GM12874 (cell line): ENCODE data around the gene PGC.
A peak's percentile ranks its signal among the peaks of the same experiment; 100 is the strongest.

Source experiments
- CTCF ChIP-seq: IDR thresholded peaks from 2 replicates; pipeline ENCODE4 v1.5.1; 2011; ENCODE audit warnings: low read depth, mild to moderate bottlenecking, control low read depth, low read length, moderate library complexity; ENCODE audit not compliant: insufficient read depth

PGC gene

GRCh38 chr6:41740366-41741162 is 6.6 kb downstream of the PGC start:
- TF ChIP-seq CTCF = no peak

- TF ChIP-seq CTCF = no peak
Measured at GRCh38 chr6:41739041-41739440, 8.2 kb downstream of the PGC start.

- TF ChIP-seq CTCF = no peak
Measured at GRCh38 chr6:41737591-41738130, 9.5 kb downstream of the PGC start.

GRCh38 chr6:41736800-41737555 is 10.2 kb downstream of the PGC start:
- TF ChIP-seq CTCF = no peak

- TF ChIP-seq CTCF = no peak
Measured at GRCh38 chr6:41736186-41736733, 10.9 kb downstream of the PGC start.

GRCh38 chr6:41735427-41736185 is 11.6 kb downstream of the PGC start, which contains the start of gene TFEB:
Gene TFEB, minus strand, starts transcription at chr6:41735608. Its CDS starts 44,395 bp downstream, at chr6:41691213.
- peak; percentile 95 for TF ChIP-seq CTCF
